Upper lobe of left lung (tissue), 6 donors: ENCODE measurements around the gene TOMM22. TPM values are rescaled to one million over a fixed set of nuclear protein-coding genes. Genes with fewer than 3 reads are reported as not detected.

ENCODE experiments used
- ATAC-seq, 2 donors: fragments of 200-7000 bp; cut with Tn5 transposase; one replicate each; pipeline ENCODE4 v1.9.1; 2022; ENCODE audit warnings: mild to moderate bottlenecking in 2 of 2, moderate library complexity in 2 of 2; ENCODE audit not compliant: low FRiP score in 2 of 2
- DNase-seq, 2 donors: peaks; one replicate each; pipeline ENCODE4 v3.0.0-alpha.2; 2019 to 2020
- H3K27ac ChIP-seq, 4 donors: fragments of 200-600 bp; sonication (generic); one replicate each; pipeline ENCODE4 v1.5.1; 2016 to 2019
- H3K27me3 ChIP-seq, 4 donors: fragments of 200-600 bp; sonication (generic); one replicate each; pipeline ENCODE4 v1.5.1; 2017 to 2019
- H3K36me3 ChIP-seq, 4 donors: fragments of 200-600 bp; sonication (generic); one replicate each; pipeline ENCODE4 v1.5.1; 2016 to 2019
- H3K4me1 ChIP-seq, 4 donors: fragments of 200-600 bp; sonication (generic); one replicate each; pipeline ENCODE4 v1.5.1; 2018 to 2019
- H3K4me3 ChIP-seq, 4 donors: fragments of 200-600 bp; sonication (generic); one replicate each; pipeline ENCODE4 v1.5.1; 2017 to 2019; ENCODE audit warnings: mild to moderate bottlenecking in 2 of 4, moderate library complexity in 1 of 4
- H3K9me3 ChIP-seq, 4 donors: fragments of 200-600 bp; sonication (generic); one replicate each; pipeline ENCODE4 v1.5.1; 2018 to 2019
- EP300 ChIP-seq, 4 donors: sonication (generic); formaldehyde crosslinking; IDR thresholded peaks; one replicate each; pipeline ENCODE4 v1.5.1; 2017; ENCODE audit warnings: antibody characterized with exemption in 4 of 4, control low read depth in 2 of 4
- POLR2A ChIP-seq, 4 donors: fragments of 450-650 bp; IDR thresholded peaks; one replicate each; pipeline ENCODE4 v1.5.1; 2016 to 2017; ENCODE audit warnings: antibody characterized with exemption in 4 of 4, mild to moderate bottlenecking in 2 of 4
- POLR2AphosphoS5 ChIP-seq, 2 donors: sonication (generic); formaldehyde crosslinking; IDR thresholded peaks; one replicate each; pipeline ENCODE4 v1.5.1; 2017; ENCODE audit warnings: antibody characterized with exemption in 2 of 2
- WGBS, 2 donors: methylation state at CpG; one replicate each; pipeline ENCODE4 v1.1.5; 2017 to 2018; 5-methylcytosine and 5-hydroxymethylcytosine counted together
- total RNA-seq, 6 donors: library from RNA; depleted of rRNA in 4 of 6; stranded (reverse); fragments of >200 nt in 4 of 6; gene quantifications; one replicate each; pipeline versions ENCODE4 v1.1.0 to v1.2.1, GENCODE V29; 2016 to 2021
- TF ChIP-seq, protein P1 (sequence below), 6 experiments: fragments of 450-650 bp in 4 of 6; fragments of 200-600 bp in 2 of 6; sonication (generic) in 2 of 6; IDR thresholded peaks; one replicate each; pipeline ENCODE4 v1.5.1; 2016 to 2019; ENCODE audit warnings: antibody characterized with exemption in 6 of 6
- donor health status: DM: no; HTN: no; CAD: no; lungs with moderate emphysema.
- donor health status: DM: no; HTN: yes; CAD: no; lungs with severe emphysema.

Gene TOMM22
- total RNA-seq, 6 donors from 2014 or later, result 9.4 to 60.3 (median 24.1) TPM

DNA sequence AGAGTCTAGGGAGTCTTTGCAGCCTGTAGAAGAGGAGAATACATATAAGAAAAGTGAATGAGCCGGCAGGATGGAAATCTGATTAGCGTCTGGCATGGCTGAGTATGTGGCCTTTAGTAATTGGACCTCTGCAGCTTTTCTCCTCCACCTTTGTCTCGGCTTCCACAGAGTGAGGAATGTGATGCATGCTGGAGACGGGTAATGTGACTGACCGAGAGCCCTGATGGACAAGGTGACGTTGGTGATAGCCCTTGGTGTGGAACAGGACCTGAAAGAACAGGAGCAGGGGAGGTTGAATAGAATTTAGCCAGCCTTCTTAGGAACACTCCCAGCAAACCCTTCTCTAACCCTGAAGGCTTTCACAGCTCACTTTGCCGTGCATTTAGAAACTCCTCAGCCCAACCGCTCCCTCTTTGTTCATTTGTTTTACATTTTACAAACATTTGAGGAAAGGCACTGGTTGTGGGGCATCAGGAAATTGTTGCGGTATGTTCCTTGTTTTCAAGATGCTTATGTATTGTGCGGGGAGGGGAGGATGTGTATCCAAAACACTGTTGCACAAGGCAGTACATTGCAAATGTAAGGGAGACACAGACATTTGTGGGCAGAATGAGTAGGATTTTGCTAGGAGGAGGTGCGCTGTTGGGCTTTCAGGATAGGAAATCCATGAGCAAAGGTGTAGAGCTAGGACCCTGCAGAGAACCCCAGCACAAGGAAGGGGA is 30.9 kb downstream of the TOMM22 start:
- H3K4me3 ChIP-seq, result no peak overlapping the region
- TF ChIP-seq, protein P1, sequence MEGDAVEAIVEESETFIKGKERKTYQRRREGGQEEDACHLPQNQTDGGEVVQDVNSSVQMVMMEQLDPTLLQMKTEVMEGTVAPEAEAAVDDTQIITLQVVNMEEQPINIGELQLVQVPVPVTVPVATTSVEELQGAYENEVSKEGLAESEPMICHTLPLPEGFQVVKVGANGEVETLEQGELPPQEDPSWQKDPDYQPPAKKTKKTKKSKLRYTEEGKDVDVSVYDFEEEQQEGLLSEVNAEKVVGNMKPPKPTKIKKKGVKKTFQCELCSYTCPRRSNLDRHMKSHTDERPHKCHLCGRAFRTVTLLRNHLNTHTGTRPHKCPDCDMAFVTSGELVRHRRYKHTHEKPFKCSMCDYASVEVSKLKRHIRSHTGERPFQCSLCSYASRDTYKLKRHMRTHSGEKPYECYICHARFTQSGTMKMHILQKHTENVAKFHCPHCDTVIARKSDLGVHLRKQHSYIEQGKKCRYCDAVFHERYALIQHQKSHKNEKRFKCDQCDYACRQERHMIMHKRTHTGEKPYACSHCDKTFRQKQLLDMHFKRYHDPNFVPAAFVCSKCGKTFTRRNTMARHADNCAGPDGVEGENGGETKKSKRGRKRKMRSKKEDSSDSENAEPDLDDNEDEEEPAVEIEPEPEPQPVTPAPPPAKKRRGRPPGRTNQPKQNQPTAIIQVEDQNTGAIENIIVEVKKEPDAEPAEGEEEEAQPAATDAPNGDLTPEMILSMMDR (IDR thresholded peaks at IDR 0.05), result no peak
- no peak for TF ChIP-seq POLR2AphosphoS5 (IDR thresholded peaks at IDR 0.05)
- TF ChIP-seq EP300 (IDR thresholded peaks at IDR 0.05), result no peak
- ATAC-seq, result no peak
- no peaks in the 10 kb centered on the region for H3K27me3 ChIP-seq
- H3K9me3 ChIP-seq, result no peaks in the 10 kb centered on the region
- peaks cover 13 to 42% (median 27%) of the 10 kb centered on the region in 4 donors for H3K36me3 ChIP-seq
- H3K27ac ChIP-seq, result no peak overlapping the region
- H3K4me1 ChIP-seq, result peaks cover 47 to 64% (median 48%) of the 10 kb centered on the region in 4 donors
- 78 to 79% methylated on average over 11 of the region's 11 CpGs for WGBS, 2 donors
- no peak for DNase-seq

DNA sequence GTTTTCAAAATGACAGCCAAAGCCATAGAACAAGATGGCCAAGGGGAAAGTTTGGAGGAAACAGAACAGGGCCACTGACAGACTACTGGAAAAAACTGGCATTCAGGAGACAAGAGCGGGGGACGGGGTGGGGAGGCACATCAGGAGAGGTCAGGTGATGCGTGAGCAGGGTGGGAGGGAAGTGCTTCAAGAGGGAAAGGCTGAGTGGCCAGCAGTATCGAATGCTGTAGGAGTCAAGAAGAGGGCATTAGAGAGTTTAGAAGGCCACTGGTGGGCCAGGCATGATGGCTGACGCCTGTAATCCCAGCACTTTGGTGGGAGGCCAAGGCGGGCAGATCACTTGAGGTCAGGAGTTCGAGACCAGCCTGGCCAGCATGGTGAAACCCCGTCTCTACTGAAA is 32.2 kb downstream of the TOMM22 start:
- TF ChIP-seq EP300 (IDR thresholded peaks at IDR 0.05) (no peak), POLR2A (IDR thresholded peaks at IDR 0.05) (no peak), POLR2AphosphoS5 (IDR thresholded peaks at IDR 0.05) (no peak)
- TF ChIP-seq, protein P1 (IDR thresholded peaks at IDR 0.05), result no peak
- 84 to 85% methylated on average over 8 of the region's 8 CpGs for WGBS, 2 donors
- peaks cover 44 to 64% (median 46%) of the 10 kb centered on the region in 4 donors for H3K4me1 ChIP-seq
- ATAC-seq (no peak), DNase-seq (no peak)
- H3K27ac ChIP-seq, result peak overlapping the region in 1 of 4 donors; percentile 21
- no peaks in the 10 kb centered on the region for H3K9me3 ChIP-seq
- H3K4me3 ChIP-seq, result no peak overlapping the region
- H3K27me3 ChIP-seq, result no peaks in the 10 kb centered on the region
- peaks cover 16 to 48% (median 28%) of the 10 kb centered on the region in 4 donors for H3K36me3 ChIP-seq

DNA sequence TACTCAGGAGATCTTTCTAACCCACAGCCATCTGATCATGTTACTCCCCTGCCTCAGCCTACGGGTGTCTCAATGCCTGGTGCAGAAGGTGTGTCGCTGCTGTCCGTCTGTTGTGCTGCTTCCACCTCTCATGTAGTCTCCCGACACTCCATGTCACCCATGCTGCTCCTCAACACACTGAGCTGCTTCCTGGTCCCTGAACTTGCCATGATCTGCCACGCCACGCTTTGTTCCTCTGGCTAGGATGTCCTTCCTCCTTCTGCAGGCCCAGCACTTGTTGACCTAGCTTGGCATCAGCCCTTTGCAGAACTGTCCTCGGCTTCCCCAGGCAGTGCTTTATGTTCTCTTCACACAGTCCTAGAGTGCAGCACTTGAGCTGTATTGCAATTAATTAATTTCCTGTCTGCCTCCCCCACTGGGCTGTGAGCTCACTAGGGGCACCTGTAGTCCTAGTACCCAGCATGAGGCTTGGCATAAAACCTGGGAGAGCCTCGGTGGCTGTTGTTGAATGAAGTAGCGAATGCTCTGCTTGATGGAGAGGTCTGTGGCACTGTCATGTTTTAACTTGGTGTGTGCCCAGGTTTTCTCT is 33.5 kb downstream of the TOMM22 start:
- ATAC-seq, result peak in 1 of 2 donors; percentile 5
- H3K4me3 ChIP-seq, result no peak overlapping the region
- H3K27ac ChIP-seq, result peak overlapping the region in 1 of 4 donors; percentile 22
- no peak for DNase-seq
- no peaks in the 10 kb centered on the region for H3K27me3 ChIP-seq
- 72 to 80% methylated on average over 9 of the region's 9 CpGs for WGBS, 2 donors
- peaks cover 38 to 58% (median 44%) of the 10 kb centered on the region in 4 donors for H3K4me1 ChIP-seq
- H3K36me3 ChIP-seq, result peaks cover 16 to 48% (median 27%) of the 10 kb centered on the region in 4 donors
- TF ChIP-seq POLR2AphosphoS5 (IDR thresholded peaks at IDR 0.05) (no peak), POLR2A (IDR thresholded peaks at IDR 0.05) (no peak), EP300 (IDR thresholded peaks at IDR 0.05) (no peak)
- TF ChIP-seq, protein P1 (IDR thresholded peaks at IDR 0.05), result no peak
- no peaks in the 10 kb centered on the region for H3K9me3 ChIP-seq

DNA sequence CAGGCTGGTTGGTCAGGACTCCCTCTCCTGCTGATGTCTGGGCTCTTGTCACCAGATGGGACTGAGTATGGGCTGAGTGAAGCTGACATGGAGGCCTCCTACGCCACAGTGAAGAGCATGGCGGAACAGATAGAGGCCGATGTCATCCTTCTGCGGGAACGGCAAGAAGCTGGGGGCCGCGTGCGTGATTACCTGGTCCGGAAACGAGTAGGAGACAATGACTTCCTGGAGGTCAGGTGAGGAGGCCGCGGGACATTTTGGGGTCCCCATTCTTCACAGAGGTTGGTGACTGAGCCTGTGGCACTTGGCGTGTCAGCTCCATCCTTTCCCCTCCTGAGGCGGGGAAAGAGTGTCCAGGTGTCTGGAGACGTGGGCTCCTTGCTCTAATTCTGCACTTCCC is 34.1 kb downstream of the TOMM22 start:
- peaks cover 38 to 58% (median 44%) of the 10 kb centered on the region in 4 donors for H3K4me1 ChIP-seq
- WGBS, 2 donors, result 93 to 98% methylated on average over 14 to 15 of the region's 15 CpGs
- no peaks in the 10 kb centered on the region for H3K9me3 ChIP-seq
- TF ChIP-seq POLR2AphosphoS5 (IDR thresholded peaks at IDR 0.05) (no peak), EP300 (IDR thresholded peaks at IDR 0.05) (no peak), POLR2A (IDR thresholded peaks at IDR 0.05) (no peak)
- TF ChIP-seq, protein P1 (IDR thresholded peaks at IDR 0.05), result no peak
- peaks cover 16 to 48% (median 24%) of the 10 kb centered on the region in 4 donors for H3K36me3 ChIP-seq
- no peak overlapping the region for H3K4me3 ChIP-seq
- no peak for ATAC-seq
- H3K27ac ChIP-seq, result no peak overlapping the region
- H3K27me3 ChIP-seq, result no peaks in the 10 kb centered on the region
- DNase-seq, result no peak
